Ecto neural progenitor cell (in vitro differentiated cells): ENCODE data around the gene SCPEP1.

Experiments
- DNase-seq: peaks from one replicate; pipeline ENCODE4 v3.0.0-alpha.2; 2018; ENCODE audit warnings: low spot score

Gene SCPEP1

GRCh38 chr17:57002904-57003303 is 25.0 kb downstream of the SCPEP1 start:
- DNase-seq: no peak

- DNase-seq: no peak
These were observed 27.1 kb downstream of the SCPEP1 start for GRCh38 chr17:57004944-57005579.

- DNase-seq: no peak
These were observed 28.1 kb downstream of the SCPEP1 start for GRCh38 chr17:57006040-57006439.

- no peak for DNase-seq
These were observed 31.0 kb downstream of the SCPEP1 start for GRCh38 chr17:57008958-57009357.

- peak; percentile 73 for DNase-seq
These were observed 32.0 kb downstream of the SCPEP1 start for GRCh38 chr17:57009737-57010445.

- DNase-seq: no peak
These were observed 32.6 kb downstream of the SCPEP1 start for GRCh38 chr17:57010487-57010886.

GRCh38 chr17:57011491-57012015 is 33.6 kb downstream of the SCPEP1 start:
- no peak for DNase-seq

- no peak for DNase-seq
These were observed 38.3 kb downstream of the SCPEP1 start for GRCh38 chr17:57016071-57016763.

GRCh38 chr17:57016764-57017116 is 38.8 kb downstream of the SCPEP1 start:
- no peak for DNase-seq

GRCh38 chr17:57017625-57018024 is 39.7 kb downstream of the SCPEP1 start:
- DNase-seq: no peak

GRCh38 chr17:57020208-57020607 is 42.3 kb downstream of the SCPEP1 start:
- no peak for DNase-seq

GRCh38 chr17:57021226-57021940 is 43.5 kb downstream of the SCPEP1 start:
- DNase-seq: no peak

- no peak for DNase-seq
These were observed 47.9 kb downstream of the SCPEP1 start for GRCh38 chr17:57025876-57026275.

GRCh38 chr17:57027852-57028251 is 49.9 kb downstream of the SCPEP1 start:
- DNase-seq: no peak

- DNase-seq: no peak
These were observed 54.4 kb downstream of the SCPEP1 start for GRCh38 chr17:57032343-57032742.

- no peak for DNase-seq
These were observed 55.4 kb downstream of the SCPEP1 start for GRCh38 chr17:57033296-57033695.

- no peak for DNase-seq
These were observed 57.1 kb downstream of the SCPEP1 start for GRCh38 chr17:57034807-57035754.

- DNase-seq: no peak
These were observed 58.1 kb downstream of the SCPEP1 start for GRCh38 chr17:57035971-57036481.

GRCh38 chr17:57037411-57037810 is 59.5 kb downstream of the SCPEP1 start:
- no peak for DNase-seq

GRCh38 chr17:57038486-57038885 is 60.6 kb downstream of the SCPEP1 start:
- DNase-seq: no peak

- no peak for DNase-seq
These were observed 62.6 kb downstream of the SCPEP1 start for GRCh38 chr17:57040571-57040970.
